ENCODE data around the gene PPP2R5A. TPM values are rescaled to one million over a fixed set of nuclear protein-coding genes. Genes with fewer than 3 reads are reported as not detected.
"Not testable (repeated sequence)": the region's sequence is repeated elsewhere in the genome, so short reads cannot be mapped to it uniquely, and the experiment has no call there.

Gene PPP2R5A
- total RNA-seq, 2 donors from 2014 or later, result 28.1 to 33.1 TPM

DNA sequence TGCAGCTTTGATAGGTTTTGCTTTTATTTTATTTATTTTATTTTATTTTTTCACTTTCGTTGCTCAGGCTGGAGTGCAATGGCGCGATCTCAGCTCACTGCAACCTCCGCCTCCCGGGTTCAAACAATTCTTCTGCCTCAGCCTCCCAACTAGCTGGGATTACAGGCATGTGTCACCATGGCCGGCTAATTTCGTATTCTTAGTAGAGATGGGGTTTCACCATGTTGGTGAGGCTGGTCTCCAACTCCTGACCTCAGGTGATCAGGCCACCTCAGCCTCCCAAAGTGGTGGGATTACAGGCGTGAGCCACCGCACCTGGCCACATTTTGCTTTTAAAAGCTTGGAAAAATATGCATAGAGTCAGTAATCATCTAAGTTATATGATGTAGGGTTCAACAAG lies 2.8 kb downstream of the PPP2R5A start:
- H3K36me3 Mint-ChIP-seq, result peaks cover 7 to 19% of the 10 kb centered on the region in 2 donors
- ATAC-seq; DNase-seq (ENCODE audit: low spot score in 2 of 2); H3K27ac Mint-ChIP-seq; H3K9me3 Mint-ChIP-seq: not testable (repeated sequence)

GRCh38 chr1:212288615-212289014 lies 3.4 kb downstream of the PPP2R5A start:
- H3K36me3 Mint-ChIP-seq, result peaks cover 7 to 19% of the 10 kb centered on the region in 2 donors
- H3K27ac Mint-ChIP-seq, result no peak overlapping the region
- no peak for ATAC-seq
- no peak for DNase-seq (ENCODE audit: low spot score in 2 of 2)
- H3K9me3 Mint-ChIP-seq, result no peaks in the 10 kb centered on the region

DNA sequence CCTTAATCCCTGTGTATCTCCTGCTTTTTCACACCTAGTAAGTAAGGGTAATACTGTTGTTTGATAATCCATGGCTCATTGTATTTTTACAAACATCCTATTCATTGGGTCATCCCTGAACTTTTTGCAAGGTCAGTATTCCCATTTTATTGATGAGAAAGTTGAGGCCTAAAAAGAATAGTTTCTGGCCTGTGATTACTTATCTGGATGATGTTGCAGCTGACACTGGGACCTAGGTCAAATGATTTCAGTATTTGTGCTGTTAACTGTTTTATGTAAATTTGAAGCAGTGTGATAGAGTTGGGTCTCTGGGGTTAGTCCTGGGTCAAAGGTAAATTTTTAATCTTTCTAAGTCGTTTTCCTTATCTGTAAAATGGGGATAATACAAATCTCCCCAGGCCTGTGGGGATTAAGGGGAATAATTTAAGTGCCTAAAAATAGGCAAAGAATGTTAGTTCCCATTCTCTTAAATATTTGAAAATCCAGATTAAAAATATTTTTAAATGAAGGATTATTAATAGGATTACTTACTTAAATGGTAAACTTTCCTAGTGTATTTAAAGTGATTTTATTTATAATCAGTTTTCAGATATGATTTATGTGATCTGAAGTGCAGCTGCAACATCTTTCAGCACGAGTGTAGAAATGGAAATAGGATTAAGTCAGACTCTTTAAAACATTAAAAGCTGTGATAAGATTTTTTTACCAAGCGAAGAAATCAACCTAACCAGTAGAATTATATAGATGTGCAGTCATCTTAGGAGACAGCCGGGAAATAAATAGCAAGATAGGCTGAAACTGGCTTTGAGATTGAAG lies 4.3 kb downstream of the PPP2R5A start:
- DNase-seq (ENCODE audit: low spot score in 2 of 2) (no peak), ATAC-seq (no peak)
- H3K9me3 Mint-ChIP-seq, result no peaks in the 10 kb centered on the region
- peaks cover 7 to 13% of the 10 kb centered on the region in 2 donors for H3K36me3 Mint-ChIP-seq
- H3K27ac Mint-ChIP-seq, result no peak overlapping the region

GRCh38 chr1:212290608-212291007 lies 5.4 kb downstream of the PPP2R5A start:
- H3K27ac Mint-ChIP-seq, result peak overlapping the region in 1 of 2 donors; percentile 67
- ATAC-seq (no peak), DNase-seq (ENCODE audit: low spot score in 2 of 2) (no peak)
- peaks cover 7 to 13% of the 10 kb centered on the region in 2 donors for H3K36me3 Mint-ChIP-seq
- H3K9me3 Mint-ChIP-seq, result no peaks in the 10 kb centered on the region

- peak overlapping the region; percentile 25 to 81 for H3K27ac Mint-ChIP-seq
- ATAC-seq (no peak), DNase-seq (ENCODE audit: low spot score in 2 of 2) (no peak)
- peaks cover 2 to 7% of the 10 kb centered on the region in 2 donors for H3K36me3 Mint-ChIP-seq
- H3K9me3 Mint-ChIP-seq, result no peaks in the 10 kb centered on the region
Measured at GRCh38 chr1:212291505-212292134, 6.4 kb downstream of the PPP2R5A start.

GRCh38 chr1:212292250-212293105 lies 7.3 kb downstream of the PPP2R5A start:
- H3K36me3 Mint-ChIP-seq, result no peaks in the 10 kb centered on the region
- peak overlapping the region; percentile 81 to 88 for H3K27ac Mint-ChIP-seq
- ATAC-seq (peak; percentile 33 to 51), DNase-seq (ENCODE audit: low spot score in 2 of 2) (no peak)
- H3K9me3 Mint-ChIP-seq, result no peaks in the 10 kb centered on the region

DNA sequence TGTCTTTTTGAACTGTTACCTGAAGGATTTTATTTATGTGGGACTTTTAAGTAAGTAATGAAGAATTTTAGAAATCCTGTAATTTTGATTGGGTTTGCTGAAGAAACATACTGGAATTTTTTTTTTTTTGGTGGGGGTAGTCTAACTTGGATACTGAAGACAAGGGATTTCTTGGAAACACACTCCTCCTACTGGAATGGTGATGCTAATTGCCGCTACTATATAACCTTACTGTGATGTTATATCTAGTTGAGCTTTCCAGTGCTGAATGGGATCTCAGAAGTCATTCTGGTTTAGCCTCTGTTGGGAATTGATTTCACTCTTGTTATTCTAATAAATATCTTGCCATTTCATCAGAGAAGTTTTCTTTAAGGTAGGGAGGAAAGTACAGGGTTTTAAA lies 8.4 kb downstream of the PPP2R5A start:
- no peak for ATAC-seq
- no peak overlapping the region for H3K27ac Mint-ChIP-seq
- no peak for DNase-seq (ENCODE audit: low spot score in 2 of 2)

DNA sequence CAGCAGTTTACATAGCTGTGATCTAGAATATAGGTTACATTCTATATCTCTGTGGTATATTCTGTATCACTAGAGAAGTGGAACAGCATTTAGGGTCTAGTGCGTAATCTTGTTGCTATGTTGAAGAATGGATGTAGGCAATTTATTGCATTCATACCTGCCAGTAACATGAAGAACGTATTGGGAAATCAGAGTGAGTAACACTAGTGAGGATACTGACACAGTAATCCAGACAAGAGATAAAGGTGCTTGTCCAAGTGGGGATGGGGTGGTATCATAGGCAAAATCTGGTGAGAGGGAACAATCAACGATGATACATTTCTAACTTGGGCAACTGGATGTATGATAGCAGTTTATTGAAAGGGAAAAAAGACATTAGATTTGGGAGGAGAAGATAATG lies 9.8 kb downstream of the PPP2R5A start:
- Mint-ChIP-seq H3K9me3 (no peaks in the 10 kb centered on the region), H3K27ac (peak overlapping the region; percentile 0 to 27), H3K36me3 (no peaks in the 10 kb centered on the region)
- ATAC-seq, result peak in 1 of 2 donors; percentile 23
- no peak for DNase-seq (ENCODE audit: low spot score in 2 of 2)

More for the DNA sequence above, 8.4 kb downstream of the PPP2R5A start:
- Mint-ChIP-seq H3K36me3 (no peaks in the 10 kb centered on the region), H3K9me3 (no peaks in the 10 kb centered on the region)

- peak; percentile 72 to 84 for ATAC-seq
- no peaks in the 10 kb centered on the region for H3K9me3 Mint-ChIP-seq
- no peaks in the 10 kb centered on the region for H3K36me3 Mint-ChIP-seq
- no peak for DNase-seq (ENCODE audit: low spot score in 2 of 2)
- H3K27ac Mint-ChIP-seq, result peak overlapping the region; percentile 27 to 30
Measured at GRCh38 chr1:212295579-212295978, 10.4 kb downstream of the PPP2R5A start.

DNA sequence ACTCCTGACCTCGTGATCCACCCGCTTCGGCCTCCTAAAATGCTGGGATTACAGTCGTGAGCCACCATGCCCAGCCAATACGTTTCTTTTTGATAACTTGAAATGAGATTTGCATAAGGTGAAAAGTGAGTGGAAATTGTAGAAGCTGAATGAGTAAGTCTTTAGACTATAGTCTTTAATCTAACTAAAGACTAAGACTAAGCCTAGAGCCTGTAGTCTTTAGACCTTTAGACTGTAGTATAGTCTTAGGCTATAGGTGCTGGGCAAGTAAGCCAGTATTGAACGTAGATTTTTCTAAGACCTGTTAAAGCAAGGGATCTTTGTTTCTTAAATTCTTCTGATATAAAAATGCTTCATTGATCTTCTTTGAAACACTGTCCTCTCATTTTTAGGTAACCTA lies 12.1 kb downstream of the PPP2R5A start:
- no peaks in the 10 kb centered on the region for H3K9me3 Mint-ChIP-seq
- peak; percentile 61 to 71 for ATAC-seq
- no peak for DNase-seq (ENCODE audit: low spot score in 2 of 2)
- H3K36me3 Mint-ChIP-seq, result no peaks in the 10 kb centered on the region
- no peak overlapping the region for H3K27ac Mint-ChIP-seq

DNA sequence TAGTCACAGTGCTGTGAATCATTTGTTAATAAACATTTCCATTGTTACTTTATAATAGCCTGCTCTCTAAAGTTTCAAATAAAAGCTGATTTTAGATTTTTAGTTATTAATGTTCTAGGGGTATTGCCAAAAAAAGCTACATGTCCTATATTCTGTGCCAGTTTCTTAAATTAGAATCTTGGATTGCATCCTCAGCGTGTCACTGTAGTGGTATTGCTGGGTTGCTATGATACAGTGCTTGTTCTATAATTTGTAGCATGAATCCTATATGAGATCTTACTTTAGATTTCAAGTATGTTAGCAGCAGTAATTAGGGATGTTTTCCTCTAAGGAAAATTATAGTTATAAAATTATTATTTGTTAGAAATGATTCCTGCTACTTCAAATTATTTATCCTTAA lies 16.4 kb downstream of the PPP2R5A start:
- ATAC-seq (no peak), DNase-seq (ENCODE audit: low spot score in 2 of 2) (no peak)
- Mint-ChIP-seq H3K36me3 (peaks cover 0 to 5% of the 10 kb centered on the region in 2 donors), H3K9me3 (peaks cover 0 to 4% of the 10 kb centered on the region in 2 donors), H3K27ac (no peak overlapping the region)

- DNase-seq (ENCODE audit: low spot score in 2 of 2) (no peak), ATAC-seq (peak; percentile 77 to 80)
- peaks cover 0 to 4% of the 10 kb centered on the region in 2 donors for H3K9me3 Mint-ChIP-seq
- H3K36me3 Mint-ChIP-seq, result peaks cover 2 to 8% of the 10 kb centered on the region in 2 donors
- H3K27ac Mint-ChIP-seq, result no peak overlapping the region
Measured at GRCh38 chr1:212302745-212303383, 17.7 kb downstream of the PPP2R5A start.

DNA sequence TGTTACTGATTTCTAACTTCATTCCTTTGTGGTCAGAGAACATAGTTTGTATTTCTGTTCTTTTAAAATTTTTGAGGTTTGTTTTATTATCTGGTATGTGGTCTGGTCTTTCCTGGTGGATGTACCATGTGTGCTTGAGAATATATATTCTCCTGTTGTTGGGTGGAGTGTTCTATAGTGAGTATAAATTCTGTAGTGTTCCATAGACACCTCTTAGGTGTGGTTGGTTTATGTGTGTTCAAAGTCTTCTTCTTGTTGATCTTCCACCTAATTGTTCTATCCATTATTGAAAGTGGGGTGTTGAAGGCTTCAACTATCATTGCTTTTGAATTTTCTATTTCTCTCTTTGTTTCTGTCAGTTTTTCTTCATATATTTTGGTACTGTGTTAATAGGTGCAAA lies 20.1 kb downstream of the PPP2R5A start:
- no peak overlapping the region for H3K27ac Mint-ChIP-seq
- H3K9me3 Mint-ChIP-seq, result peaks cover 0 to 9% of the 10 kb centered on the region in 2 donors
- H3K36me3 Mint-ChIP-seq, result peaks cover 18 to 33% of the 10 kb centered on the region in 2 donors
- DNase-seq (ENCODE audit: low spot score in 2 of 2) (no peak), ATAC-seq (no peak)

GRCh38 chr1:212305984-212306452 lies 20.8 kb downstream of the PPP2R5A start:
- ATAC-seq; H3K27ac Mint-ChIP-seq; DNase-seq (ENCODE audit: low spot score in 2 of 2); H3K9me3 Mint-ChIP-seq: not testable (repeated sequence)
- H3K36me3 Mint-ChIP-seq, result peaks cover 18 to 38% of the 10 kb centered on the region in 2 donors

- ATAC-seq, result no peak
- no peak overlapping the region for H3K27ac Mint-ChIP-seq
- H3K36me3 Mint-ChIP-seq, result peaks cover 18 to 38% of the 10 kb centered on the region in 2 donors
Measured at GRCh38 chr1:212309967-212310366, 24.8 kb downstream of the PPP2R5A start.

DNA sequence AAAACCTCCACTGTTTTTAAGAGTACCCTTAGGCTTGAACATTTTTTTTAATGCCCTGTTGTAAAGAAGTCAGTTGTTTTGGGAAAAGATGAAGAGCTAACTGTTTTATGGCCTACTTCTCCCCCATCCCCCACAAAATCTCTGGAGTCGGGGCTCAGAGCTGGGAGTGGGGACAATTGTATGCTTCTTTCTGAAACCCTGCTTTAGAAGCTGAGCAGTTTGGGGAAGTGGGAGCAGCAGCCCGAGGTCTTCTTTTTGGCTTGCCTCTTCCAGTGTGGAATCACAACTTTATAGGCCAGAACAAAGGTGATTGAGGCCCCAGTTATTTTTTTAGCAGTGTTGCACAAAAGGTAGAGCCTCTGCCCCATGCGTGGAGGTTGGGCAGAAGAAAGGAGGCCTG lies 25.2 kb downstream of the PPP2R5A start:
- DNase-seq (ENCODE audit: low spot score in 2 of 2), result no peak
- peaks cover 0 to 9% of the 10 kb centered on the region in 2 donors for H3K9me3 Mint-ChIP-seq
- ATAC-seq, result no peak
- H3K27ac Mint-ChIP-seq, result no peak overlapping the region
- H3K36me3 Mint-ChIP-seq, result peaks cover 18 to 38% of the 10 kb centered on the region in 2 donors

More at GRCh38 chr1:212309967-212310366, 24.8 kb downstream of the PPP2R5A start:
- DNase-seq (ENCODE audit: low spot score in 2 of 2), result no peak
- peaks cover 0 to 9% of the 10 kb centered on the region in 2 donors for H3K9me3 Mint-ChIP-seq

All from activated naive CD4-positive, alpha-beta T cell treated with anti-CD3 and anti-CD28 coated beads, Interleukin-2, amount 50 U/mL, for 72 hours (primary cell).